ENCODE results near the gene SNX25. TPM values are rescaled to one million over a fixed set of nuclear protein-coding genes. Genes with fewer than 3 reads are reported as not detected.
"Not testable (repeated sequence)": the region's sequence is repeated elsewhere in the genome, so short reads cannot be mapped to it uniquely, and the experiment has no call there.

The SNX25 gene
- total and polyA plus RNA-seq, 2 experiments from 2014 or later, result 6.9 to 25.0 TPM

DNA sequence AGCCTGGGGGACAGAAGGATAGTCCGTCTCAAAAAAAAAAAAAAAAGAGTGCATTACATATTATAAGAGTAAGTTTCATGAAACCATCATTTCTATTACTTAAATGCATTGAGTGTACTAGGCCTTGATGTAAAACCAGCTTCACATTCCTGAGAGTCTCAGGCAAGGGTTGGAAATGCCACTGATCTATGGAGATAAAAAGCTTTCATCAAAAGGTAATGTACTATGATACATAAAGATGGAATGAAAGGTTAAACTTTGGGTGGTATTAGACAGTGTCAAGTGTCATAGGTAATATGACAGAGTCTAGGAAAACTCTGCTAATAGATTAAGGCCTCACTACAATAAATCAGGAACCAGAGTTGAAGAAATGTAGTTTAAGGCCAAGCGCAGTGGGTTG lies 13.0 kb upstream of the SNX25 start:
- H2AFZ ChIP-seq, result no peak overlapping the region
- Mint-ChIP-seq H3K9me3 (no peaks in the 10 kb centered on the region), H3K27me3 (ENCODE audit: insufficient read depth, low read depth, poor library complexity) (peaks cover 4% of the 10 kb centered on the region), H3K4me3 (no peak overlapping the region), H3K27ac (no peak overlapping the region), H3K36me3 (ENCODE audit: low read depth) (peaks cover 3% of the 10 kb centered on the region; the same call in 1 of the 3 replicates), H3K4me1 (peaks cover 6% of the 10 kb centered on the region)
- peaks cover 7% of the 10 kb centered on the region for H3K4me1 ChIP-seq (ENCODE audit: insufficient read depth)
- H3K27me3 ChIP-seq (ENCODE audit: insufficient read depth), result no peaks in the 10 kb centered on the region
- H3K36me3 ChIP-seq (ENCODE audit: insufficient read depth), result no peaks in the 10 kb centered on the region
- H4K20me1 ChIP-seq (replicated peaks; ENCODE audit: insufficient read depth), result no peaks in the 10 kb centered on the region
- H3K27ac ChIP-seq (ENCODE audit: low read depth), result no peak overlapping the region
- DNase-seq (ENCODE audit: low spot score), result no peak
- H3K4me2 ChIP-seq, result no peak overlapping the region
- peaks cover 45% of the 10 kb centered on the region for H3K79me2 ChIP-seq (replicated peaks; ENCODE audit: insufficient read depth)
- no peak overlapping the region for H3K4me3 ChIP-seq
- no peak for TF ChIP-seq STAT1 (IDR thresholded peaks at IDR 0.05; ENCODE audit: unreplicated experiment)
- no peak for TF ChIP-seq ZNF331 (CRISPR knock-in tag; IDR thresholded peaks at IDR 0.05; ENCODE audit: low read depth)
- TF ChIP-seq, protein P1, sequence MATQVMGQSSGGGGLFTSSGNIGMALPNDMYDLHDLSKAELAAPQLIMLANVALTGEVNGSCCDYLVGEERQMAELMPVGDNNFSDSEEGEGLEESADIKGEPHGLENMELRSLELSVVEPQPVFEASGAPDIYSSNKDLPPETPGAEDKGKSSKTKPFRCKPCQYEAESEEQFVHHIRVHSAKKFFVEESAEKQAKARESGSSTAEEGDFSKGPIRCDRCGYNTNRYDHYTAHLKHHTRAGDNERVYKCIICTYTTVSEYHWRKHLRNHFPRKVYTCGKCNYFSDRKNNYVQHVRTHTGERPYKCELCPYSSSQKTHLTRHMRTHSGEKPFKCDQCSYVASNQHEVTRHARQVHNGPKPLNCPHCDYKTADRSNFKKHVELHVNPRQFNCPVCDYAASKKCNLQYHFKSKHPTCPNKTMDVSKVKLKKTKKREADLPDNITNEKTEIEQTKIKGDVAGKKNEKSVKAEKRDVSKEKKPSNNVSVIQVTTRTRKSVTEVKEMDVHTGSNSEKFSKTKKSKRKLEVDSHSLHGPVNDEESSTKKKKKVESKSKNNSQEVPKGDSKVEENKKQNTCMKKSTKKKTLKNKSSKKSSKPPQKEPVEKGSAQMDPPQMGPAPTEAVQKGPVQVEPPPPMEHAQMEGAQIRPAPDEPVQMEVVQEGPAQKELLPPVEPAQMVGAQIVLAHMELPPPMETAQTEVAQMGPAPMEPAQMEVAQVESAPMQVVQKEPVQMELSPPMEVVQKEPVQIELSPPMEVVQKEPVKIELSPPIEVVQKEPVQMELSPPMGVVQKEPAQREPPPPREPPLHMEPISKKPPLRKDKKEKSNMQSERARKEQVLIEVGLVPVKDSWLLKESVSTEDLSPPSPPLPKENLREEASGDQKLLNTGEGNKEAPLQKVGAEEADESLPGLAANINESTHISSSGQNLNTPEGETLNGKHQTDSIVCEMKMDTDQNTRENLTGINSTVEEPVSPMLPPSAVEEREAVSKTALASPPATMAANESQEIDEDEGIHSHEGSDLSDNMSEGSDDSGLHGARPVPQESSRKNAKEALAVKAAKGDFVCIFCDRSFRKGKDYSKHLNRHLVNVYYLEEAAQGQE (IDR thresholded peaks at IDR 0.05; ENCODE audit: unreplicated experiment), result no peak
- TF ChIP-seq EZH2 (IDR thresholded peaks at IDR 0.05; ENCODE audit: low read depth, unreplicated experiment), result no peak
- TF ChIP-seq ZNF114 (CRISPR knock-in tag; IDR thresholded peaks at IDR 0.05), result no peak
- no peaks in the 10 kb centered on the region for H3K9me2 ChIP-seq (ENCODE audit: insufficient read depth)
- no peaks in the 10 kb centered on the region for H3F3A ChIP-seq (replicated peaks; ENCODE audit: low read depth)
- no peak for ATAC-seq

DNA sequence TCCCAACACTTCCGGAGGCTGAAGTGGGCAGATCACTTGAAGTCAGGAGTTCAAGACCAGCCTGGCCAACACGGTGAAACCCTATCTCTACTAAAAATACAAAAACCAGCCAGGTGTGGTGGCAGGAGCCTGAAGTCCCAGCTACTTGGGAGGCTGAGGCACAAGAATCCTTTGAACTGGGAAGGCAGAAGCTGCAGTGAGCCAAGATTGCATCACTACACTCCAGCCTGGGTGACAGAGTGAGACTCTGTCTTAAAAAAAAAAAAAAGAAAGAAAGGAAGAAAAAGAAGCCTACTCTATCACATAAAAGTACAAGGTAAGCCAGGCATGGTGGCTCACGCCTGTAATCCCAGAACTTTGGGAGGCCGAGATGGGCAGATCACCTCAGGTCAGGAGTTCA lies 11.2 kb upstream of the SNX25 start:
- H3K27ac ChIP-seq (ENCODE audit: low read depth); H2AFZ ChIP-seq; H3K27ac Mint-ChIP-seq; H3F3A ChIP-seq (replicated peaks; ENCODE audit: low read depth); H3K27me3 Mint-ChIP-seq (ENCODE audit: insufficient read depth, low read depth, poor library complexity); H3K4me3 Mint-ChIP-seq; H3K9me3 Mint-ChIP-seq; ATAC-seq; H3K27me3 ChIP-seq (ENCODE audit: insufficient read depth); H3K9me2 ChIP-seq (ENCODE audit: insufficient read depth); H3K36me3 Mint-ChIP-seq (ENCODE audit: low read depth); H3K4me3 ChIP-seq; H3K4me2 ChIP-seq; H3K36me3 ChIP-seq (ENCODE audit: insufficient read depth); DNase-seq (ENCODE audit: low spot score); H4K20me1 ChIP-seq (replicated peaks; ENCODE audit: insufficient read depth): not testable (repeated sequence)
- H3K4me1 ChIP-seq (ENCODE audit: insufficient read depth), result peaks cover 13% of the 10 kb centered on the region; the same call in 1 of the 2 replicates
- H3K79me2 ChIP-seq (replicated peaks; ENCODE audit: insufficient read depth), result peaks cover 44% of the 10 kb centered on the region
- peaks cover 22% of the 10 kb centered on the region for H3K4me1 Mint-ChIP-seq

Measured in GM23338 (cell line).